PC-3 (cell line): ENCODE results near the gene INPPL1.

Source experiments
- CTCF ChIP-seq: fragments of 300-600 bp; sonication (generic); conservative IDR thresholded peaks from 2 replicates; pipeline ENCODE4 v1.5.1; 2017; ENCODE audit warnings: antibody characterized with exemption, low read depth, mild to moderate bottlenecking, low read length
- EZH2 ChIP-seq: fragments of 300-600 bp; sonication (generic); IDR thresholded peaks from one replicate; pipeline ENCODE4 v1.6.1; 2017; ENCODE audit warnings: antibody characterized with exemption, mild to moderate bottlenecking, low read length; ENCODE audit not compliant: unreplicated experiment

- TF ChIP-seq CTCF (no peak), EZH2 (no peak)
Measured at GRCh38 chr11:72223615-72224563, 678 bp upstream of the INPPL1 start.
